HG03103 (cell line): ENCODE data around the gene TENM3.
A peak's percentile ranks its signal among the peaks of the same experiment; 100 is the strongest.

Experiments used
- ATAC-seq: cut with Tn5 transposase; IDR thresholded peaks from one replicate; pipeline ENCODE4 v1.9.1; 2021; ENCODE audit warnings: low read depth; ENCODE audit not compliant: unreplicated experiment

Gene TENM3

DNA sequence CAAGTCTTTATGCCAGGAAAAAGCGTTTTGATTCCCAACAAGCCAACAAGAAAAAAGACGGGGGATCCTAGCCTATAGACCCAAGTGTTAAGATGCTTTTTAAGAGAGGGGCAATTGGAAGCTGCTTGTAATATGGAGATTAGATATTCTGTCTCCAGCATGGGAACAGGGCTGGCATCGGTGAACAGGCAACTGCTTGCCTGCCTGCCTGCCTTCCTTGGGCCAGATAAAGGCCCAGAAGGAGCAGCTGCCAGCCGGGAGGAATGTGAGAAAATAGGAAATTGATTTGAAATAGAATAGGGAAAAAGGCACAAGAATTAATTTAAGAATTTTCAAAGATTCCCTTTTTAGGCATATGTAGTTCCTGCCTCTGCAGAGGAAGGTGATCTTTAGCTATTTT lies 192.2 kb downstream of the TENM3 start:
- ATAC-seq = no peak

- no peak for ATAC-seq
Observed at GRCh38 chr4:182443070-182443469, 199.9 kb downstream of the TENM3 start.

DNA sequence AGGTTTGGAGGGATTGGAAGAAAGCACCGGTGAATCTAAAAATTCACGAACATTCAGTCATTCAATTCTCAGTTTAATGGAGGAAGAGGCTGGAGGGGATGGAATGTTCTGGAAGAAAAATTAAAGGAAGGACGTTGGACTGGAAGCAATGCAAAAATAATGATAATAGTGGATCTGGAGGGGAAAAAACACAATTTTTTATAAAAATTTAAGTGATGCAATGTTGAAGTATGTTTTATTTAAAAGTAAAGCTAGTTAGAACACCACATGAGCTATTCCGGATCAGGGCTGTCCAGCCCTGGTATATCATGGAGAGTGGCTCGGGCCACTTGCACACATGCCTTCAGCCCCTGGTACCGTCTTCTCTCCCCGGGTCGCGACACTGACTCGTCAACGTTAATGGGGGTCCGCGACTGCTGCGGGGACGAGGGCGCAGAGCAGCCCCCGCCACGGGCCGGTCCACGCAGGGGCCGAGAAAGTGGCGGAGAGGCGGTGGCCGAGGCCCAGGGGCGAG lies 204.6 kb downstream of the TENM3 start:
- ATAC-seq = no peak

- ATAC-seq = peak; percentile 83
Observed at GRCh38 chr4:182448281-182449151, 205.3 kb downstream of the TENM3 start.

DNA sequence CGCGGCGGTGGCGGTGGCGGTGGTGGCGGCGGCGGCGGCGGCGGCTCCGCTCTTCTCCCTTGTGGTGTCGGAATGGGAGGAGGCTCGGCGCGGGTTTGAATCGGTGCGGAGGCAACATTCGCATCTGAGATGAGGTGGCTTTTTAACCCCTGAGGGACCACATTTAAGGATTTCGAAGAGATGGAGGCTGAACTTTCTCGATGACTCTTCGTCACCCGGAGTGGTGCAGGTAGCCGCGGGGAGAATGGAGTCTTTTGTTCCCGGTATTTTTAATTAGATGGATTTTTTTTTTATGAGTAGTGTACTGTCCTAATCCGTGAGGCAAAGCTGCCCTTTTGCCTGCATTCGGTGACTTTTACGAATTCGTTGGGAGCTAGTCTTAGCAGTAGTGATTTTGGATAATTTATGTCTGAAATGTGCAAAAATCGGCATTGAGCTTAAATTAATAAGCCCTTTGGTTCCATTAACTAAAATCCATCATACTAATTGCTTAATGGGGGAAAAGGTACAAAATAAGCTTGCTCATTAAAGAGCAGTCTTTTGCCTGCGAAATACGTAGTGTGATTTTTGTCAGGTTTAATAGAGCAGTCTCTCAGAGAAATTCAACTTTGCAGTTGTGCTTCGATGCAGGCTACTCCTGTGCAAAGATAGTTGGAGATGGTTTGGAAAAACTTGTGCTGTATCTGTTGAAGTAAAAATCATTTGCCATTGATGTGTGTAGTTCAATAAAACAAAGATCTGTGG lies 206.2 kb downstream of the TENM3 start:
- no peak for ATAC-seq

GRCh38 chr4:182449930-182450439 lies 206.8 kb downstream of the TENM3 start:
- ATAC-seq = no peak

GRCh38 chr4:182451441-182451840 lies 208.2 kb downstream of the TENM3 start:
- no peak for ATAC-seq

- no peak for ATAC-seq
Observed at GRCh38 chr4:182453830-182454229, 210.6 kb downstream of the TENM3 start.

DNA sequence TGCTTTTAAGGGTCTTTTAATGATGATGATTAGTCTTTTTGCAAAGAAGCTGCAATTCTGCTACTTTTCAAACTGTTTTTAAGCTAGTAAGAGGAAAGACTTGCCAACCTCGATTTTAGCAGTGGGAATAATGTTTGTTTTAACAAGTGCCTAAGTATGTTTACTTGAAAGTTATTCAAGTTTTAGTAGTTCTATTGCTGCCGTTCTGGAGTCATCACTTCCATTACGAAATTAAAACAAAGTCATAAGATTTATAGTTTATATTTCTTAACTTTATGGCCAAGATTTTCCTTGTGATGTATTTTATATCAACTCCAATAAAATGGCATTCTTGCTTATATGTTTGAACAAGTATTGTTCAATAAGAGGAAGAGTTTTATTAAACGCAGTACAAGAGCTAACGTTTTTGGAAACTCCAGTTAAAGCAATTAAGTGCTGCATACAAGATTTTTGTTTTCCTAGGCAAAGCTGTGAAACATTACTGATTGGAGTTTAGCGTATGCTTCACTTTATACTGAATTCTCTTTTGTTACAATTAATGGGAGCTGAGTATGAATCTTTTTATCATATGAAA lies 211.3 kb downstream of the TENM3 start:
- ATAC-seq = no peak

DNA sequence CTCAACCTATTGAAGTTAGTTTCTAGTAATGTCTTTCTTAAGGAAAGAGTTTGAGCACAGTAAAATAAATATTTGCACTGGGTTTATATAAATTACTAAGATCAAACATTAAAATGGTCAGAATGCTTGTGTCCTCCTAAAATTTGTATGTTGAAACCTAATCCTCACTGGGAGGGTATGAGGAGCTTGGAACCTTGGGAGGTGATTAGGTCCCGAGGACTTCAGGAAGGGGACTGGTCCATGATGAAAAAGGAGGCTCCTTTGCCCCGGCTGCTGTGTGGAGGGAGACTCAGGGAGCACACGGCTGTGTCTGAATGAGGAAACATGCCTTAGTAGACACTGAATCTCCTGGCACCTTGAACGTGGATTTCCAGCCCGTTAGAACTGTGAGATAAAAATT lies 221.9 kb downstream of the TENM3 start:
- ATAC-seq = no peak

DNA sequence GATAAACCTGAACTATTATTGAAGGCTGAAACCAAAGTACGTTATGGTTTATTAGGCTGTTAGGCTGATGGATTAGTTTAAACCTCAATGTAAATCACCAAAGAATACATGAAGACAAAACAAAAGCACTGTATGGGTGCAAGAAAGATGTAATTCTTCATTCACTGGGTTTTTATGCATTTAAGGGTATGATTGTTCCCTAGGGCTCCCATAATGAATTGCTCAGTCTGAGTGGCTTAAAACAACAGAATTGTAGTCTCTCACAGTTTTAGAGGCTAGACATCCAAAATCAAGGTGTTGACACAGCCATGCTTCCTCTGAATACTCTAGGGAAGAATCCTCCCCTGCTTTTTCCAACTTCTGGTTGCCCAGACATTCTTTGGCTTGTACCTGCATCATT lies 222.8 kb downstream of the TENM3 start:
- ATAC-seq = no peak

GRCh38 chr4:182470215-182470614 lies 227.0 kb downstream of the TENM3 start:
- ATAC-seq = no peak

DNA sequence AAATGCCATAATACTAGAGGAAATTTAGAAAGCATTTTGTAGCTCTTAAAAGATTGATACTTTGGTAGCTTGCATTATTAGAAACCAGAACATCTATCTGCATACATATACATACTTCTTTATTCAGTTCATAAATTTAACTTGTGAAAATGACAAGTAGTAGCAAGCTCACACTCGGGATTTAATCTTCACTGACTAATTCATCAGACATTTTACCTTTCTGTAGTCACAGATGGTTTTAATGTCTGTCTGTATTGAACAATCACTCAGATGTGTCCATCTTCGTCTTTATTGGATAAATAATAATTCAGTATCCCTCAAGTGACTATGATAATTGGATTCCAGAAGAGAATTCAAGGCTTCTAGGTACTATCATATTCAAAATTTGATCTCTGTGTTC lies 232.3 kb downstream of the TENM3 start:
- no peak for ATAC-seq

DNA sequence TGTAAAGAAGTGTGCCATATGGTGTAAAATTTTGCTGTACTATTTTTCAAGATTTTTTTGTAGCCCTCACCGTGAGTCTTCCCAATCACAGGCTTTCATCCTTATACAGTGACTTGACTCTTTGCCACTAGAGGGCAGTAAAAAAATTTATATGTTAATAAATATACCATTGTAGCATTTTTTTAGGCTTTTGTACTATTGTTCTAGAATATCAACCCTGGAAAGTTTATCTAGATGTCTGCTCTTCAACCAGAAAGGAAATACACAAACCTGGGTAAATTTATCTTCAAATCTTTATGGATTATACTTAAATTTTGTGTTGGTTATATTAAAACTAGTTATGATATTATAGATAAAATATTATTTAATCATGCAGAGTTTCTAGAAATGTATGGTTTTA lies 235.3 kb downstream of the TENM3 start:
- peak; percentile 77 for ATAC-seq

- ATAC-seq = no peak
Observed at GRCh38 chr4:182483685-182484084, 240.5 kb downstream of the TENM3 start.

DNA sequence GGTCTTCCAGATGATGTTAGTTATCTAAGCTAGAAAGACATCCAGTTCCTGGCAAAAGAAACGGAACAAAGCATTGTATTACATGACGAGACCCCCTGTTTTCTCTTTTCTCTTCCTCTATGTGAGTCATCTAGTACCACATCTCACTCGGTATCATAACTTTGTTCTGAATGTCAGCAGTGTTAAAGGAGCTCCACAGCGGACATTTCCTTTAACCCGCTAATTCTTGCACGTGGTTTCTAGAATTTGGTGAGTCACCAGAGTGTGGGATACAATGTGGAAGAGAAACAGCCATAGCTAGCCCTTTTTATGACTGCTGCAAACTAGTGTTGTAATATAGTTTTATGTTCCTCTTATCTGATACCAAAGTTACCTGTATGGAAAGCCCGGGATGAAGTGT lies 243.7 kb downstream of the TENM3 start:
- no peak for ATAC-seq

DNA sequence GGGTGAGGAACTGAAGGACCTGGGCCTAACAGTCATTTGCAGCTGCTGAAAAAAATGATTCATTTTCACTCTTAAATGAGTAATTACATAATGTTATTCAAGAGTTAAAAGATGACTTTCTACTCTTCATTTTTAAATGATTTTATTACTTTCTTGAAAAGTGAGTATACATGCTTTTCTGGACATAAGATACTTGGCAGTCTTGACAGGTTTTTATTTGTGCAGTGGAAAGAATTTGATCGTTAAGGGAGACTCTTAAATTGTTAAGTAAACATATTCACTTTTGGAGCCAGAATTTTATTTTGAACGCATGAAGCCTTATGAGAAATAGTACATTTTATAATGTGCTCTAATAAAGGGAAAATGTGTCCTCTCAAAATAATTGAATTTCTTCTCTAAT lies 245.7 kb downstream of the TENM3 start:
- no peak for ATAC-seq

DNA sequence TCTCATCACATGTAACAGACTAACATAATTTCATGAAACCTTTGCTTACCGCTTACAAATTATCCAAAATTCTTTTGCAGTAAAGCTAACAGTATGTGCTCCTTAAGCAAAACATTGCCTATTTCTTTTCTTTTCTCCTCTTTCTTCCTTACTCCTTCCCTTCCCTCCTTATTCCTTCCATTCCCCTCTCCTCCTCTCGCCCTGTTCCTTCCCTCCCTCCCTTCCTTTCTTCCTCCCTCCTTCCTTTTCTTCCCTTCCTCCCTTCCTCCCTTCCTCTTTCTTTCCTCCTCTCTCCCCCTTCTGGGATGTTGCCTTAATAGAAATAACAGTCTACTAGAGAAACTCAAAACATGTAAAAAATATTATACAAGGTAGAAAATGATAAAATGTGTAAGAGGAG lies 246.4 kb downstream of the TENM3 start:
- ATAC-seq = no peak

DNA sequence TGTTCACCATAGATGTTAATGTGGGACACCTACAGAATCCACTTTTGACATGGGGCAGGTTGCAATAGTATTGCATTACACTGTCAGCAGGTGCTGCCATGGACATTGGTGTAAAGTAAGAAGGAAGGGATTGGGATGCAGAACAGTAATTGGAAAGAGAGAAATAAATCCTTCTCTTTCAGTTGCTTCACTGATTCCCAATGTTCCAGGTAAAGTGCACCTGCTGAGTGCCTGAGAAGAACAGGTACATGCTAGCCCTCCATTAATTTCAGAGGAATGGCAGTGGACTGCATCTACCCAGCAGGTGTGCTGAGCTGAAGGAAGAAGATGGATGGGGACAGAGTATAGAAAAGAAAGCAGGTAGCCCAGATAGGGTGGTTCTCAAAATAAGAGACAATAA lies 248.5 kb downstream of the TENM3 start:
- no peak for ATAC-seq

DNA sequence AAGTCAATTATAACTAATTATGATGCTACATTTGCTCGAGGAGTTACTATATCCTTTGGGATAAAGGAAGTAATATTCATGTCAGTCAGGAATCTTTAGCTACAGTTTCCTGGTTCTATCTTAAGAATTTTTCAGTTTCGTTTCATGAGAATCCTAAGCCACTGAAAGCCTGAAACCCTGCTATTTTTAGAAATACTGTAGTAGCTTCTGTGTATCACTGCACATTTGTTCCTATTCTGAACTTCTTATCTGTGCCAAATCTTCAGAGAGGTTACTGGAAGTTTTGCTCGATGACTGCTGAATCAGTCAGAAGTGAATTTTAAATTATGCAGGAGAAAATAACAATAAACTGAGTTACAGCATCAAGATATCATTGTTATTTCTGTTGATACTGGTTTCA lies 249.2 kb downstream of the TENM3 start:
- ATAC-seq = peak; percentile 67

GRCh38 chr4:182493377-182493776 lies 250.2 kb downstream of the TENM3 start:
- ATAC-seq = no peak
